T-helper 22 cell (primary cell): ENCODE results near the gene PCDHA9.
"Not testable (repeated sequence)": the region's sequence is repeated elsewhere in the genome, so short reads cannot be mapped to it uniquely, and the experiment has no call there.

ENCODE experiments used
- DNase-seq: peaks from one replicate; pipeline ENCODE4 v3.0.0-alpha.2; 2020; ENCODE audit warnings: low read depth

Gene PCDHA9

DNA sequence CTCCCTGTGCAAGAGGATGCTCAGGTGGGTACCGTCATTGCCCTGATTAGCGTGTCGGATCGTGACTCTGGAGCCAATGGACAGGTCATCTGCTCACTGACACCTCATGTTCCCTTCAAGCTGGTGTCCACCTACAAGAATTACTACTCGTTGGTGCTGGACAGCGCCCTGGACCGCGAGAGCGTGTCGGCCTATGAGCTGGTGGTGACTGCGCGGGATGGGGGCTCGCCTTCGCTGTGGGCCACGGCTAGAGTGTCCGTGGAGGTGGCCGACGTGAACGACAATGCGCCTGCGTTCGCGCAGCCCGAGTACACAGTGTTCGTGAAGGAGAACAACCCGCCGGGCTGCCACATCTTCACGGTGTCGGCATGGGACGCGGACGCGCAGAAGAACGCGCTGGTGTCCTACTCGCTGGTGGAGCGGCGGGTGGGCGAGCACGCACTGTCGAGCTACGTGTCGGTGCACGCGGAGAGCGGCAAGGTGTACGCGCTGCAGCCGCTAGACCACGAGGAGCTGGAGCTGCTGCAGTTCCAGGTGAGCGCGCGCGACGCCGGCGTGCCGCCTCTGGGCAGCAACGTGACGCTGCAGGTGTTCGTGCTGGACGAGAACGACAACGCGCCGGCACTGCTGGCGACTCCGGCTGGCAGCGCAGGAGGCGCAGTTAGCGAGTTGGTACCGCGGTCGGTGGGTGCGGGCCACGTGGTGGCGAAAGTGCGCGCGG is 28.5 kb downstream of the PCDHA9 start:
- DNase-seq = not testable (repeated sequence)

DNA sequence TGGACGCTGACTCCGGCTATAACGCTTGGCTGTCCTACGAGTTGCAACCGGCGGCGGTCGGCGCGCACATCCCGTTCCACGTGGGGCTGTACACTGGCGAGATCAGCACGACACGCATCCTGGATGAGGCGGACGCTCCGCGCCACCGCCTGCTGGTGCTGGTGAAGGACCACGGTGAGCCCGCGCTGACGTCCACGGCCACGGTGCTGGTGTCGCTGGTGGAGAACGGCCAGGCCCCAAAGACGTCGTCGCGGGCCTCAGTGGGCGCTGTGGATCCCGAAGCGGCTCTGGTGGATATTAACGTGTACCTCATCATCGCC is 29.0 kb downstream of the PCDHA9 start:
- DNase-seq = no peak

DNA sequence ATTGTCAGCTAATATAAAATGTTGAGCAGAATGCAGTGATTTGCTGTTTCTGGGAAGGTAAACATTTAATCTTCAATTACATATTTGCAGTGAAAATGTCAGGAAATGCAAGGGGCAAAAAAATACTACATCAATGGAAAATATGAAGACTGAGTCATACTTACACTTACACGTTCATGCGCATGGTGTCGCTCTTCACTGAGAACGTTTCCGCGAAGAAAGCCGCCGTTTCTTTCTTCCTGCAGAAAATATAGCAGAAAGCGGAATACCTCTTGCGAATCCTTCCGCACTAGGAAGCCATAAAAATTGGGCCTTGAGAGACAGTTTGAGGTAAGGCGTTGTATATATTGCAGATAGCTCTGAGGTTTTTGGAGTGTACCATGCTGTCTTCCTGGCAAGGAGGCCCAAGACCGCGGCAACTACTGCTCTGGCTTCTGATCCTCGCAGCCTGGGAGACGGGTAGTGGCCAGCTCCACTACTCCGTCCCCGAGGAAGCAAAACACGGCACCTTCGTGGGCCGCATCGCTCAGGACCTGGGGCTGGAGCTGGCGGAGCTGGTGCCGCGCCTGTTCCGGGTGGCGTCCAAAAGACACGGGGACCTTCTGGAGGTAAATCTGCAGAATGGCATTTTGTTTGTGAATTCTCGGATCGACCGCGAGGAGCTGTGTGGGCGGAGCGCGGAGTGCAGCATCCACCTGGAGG is 33.9 kb downstream of the PCDHA9 start, which contains the start of gene PCDHA13:
Gene PCDHA13, plus strand, starts transcription at position 236 of the 702 bp plus-strand sequence. Its CDS starts 145 bp downstream, at position 381.
- DNase-seq = no peak

DNA sequence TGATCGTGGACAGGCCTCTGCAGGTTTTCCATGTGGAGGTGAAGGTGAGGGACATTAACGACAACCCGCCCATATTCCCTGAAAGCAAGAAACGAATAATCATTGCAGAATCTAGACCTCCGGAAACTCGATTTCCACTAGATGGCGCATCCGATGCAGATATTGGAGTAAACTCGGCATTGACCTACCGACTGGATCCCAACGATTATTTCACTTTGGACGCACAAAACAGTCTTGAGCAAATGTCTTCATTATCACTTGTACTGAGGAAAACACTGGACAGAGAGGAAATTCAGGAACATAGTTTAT is 34.4 kb downstream of the PCDHA9 start:
- DNase-seq = no peak

DNA sequence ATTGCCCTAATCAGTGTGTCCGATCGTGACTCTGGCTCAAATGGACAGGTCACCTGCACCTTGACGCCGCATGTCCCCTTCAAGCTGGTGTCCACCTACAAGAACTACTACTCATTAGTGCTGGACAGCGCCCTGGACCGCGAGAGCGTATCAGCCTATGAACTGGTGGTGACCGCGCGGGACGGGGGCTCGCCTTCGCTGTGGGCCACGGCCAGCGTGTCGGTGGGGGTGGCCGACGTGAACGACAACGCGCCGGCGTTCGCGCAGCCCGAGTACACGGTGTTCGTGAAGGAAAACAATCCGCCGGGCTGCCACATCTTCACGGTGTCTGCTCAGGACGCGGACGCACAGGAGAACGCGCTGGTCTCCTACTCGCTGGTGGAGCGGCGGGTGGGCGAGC is 35.2 kb downstream of the PCDHA9 start:
- DNase-seq = no peak

DNA sequence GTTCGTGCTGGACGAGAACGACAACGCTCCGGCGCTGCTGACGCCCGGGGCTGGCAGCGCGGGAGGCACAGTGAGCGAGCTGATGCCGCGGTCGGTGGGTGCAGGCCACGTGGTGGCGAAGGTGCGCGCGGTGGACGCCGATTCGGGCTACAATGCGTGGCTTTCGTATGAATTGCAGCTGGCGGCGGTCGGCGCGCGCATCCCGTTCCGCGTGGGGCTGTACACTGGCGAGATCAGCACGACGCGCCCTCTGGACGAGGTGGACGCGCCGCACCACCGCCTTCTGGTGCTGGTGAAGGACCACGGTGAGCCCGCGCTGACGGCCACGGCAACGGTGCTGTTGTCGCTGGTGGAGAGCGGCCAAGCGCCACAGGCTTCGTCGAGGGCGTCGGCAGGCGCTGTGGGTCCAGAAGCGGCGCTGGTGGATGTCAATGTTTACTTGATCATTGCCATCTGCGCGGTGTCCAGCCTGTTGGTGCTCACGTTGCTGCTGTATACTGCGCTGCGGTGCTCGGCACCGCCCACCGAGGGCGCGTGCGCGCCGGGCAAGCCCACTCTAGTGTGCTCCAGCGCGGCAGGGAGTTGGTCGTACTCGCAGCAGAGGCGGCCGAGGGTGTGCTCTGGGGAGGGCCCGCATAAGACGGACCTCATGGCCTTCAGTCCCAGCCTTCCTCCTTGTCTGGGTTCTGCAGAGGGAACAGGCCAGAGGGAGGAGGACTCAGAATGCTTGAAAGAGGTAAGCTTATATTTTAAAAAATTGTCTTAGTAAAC is 35.9 kb downstream of the PCDHA9 start:
- no peak for DNase-seq
